Stimulated activated CD8-positive, alpha-beta memory T cell treated with anti-CD3 and anti-CD28 coated beads, Interleukin-7, amount 100 ng/mL, for 48 hours (primary cell): ENCODE measurements around the gene DNAJC7.

Experiments used
- DNase-seq, 2 donors: peaks; one replicate each; pipeline ENCODE4 v3.0.0-alpha.2; 2020; ENCODE audit warnings: low read depth in 1 of 2; ENCODE audit errors: extremely low read depth in 1 of 2

DNAJC7 gene

GRCh38 chr17:41976142-41976768, 41.0 kb downstream of the DNAJC7 start:
- DNase-seq, result no peak

DNA sequence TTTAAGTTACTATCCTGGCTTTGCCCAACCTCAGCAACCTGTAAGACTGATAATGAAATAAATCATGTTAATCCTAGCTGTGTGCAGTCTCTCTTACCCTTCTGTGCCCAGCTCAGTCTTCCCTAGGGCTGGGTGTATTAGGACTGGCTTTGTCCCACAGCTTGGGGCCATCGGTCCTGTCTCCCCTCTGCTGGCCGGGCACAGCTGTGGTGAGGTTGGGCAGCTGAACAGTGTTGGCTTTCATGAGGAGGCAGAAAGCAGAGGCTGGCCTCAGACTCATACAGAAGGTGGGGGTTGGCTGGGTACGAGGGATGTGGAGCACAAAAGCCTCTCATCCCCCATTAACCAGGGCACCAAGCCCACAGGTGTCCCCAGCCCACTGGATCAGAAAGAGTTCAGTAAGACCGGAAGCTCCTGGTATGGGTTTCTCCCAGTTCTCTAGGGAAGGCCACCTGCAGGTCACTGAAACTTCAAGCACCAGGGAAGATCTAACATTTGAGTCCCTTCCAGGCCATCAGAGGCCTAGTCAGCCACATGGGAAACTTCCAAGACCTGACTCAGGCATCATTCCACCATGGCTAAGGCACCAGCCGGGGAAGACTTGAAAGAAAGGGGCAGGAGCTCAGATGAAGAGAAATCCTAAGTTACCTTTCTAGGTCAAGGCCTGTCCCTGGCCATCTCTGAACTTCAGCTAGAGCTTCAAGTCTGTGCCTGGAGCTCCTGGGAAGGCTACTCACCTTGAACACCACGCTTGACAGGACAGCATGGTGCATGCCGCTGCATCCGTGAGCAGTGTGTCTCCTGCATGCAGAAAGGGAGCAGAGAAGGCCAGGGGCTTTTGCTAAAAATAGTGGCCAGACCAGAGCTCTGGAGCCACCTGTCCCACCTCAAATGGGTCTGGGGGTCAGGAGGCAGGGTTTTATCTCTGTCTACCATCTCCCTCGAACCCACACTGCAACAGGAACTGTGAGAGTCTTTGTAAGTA, 41.8 kb downstream of the DNAJC7 start:
- DNase-seq, result no peak

- no peak for DNase-seq
Observed at GRCh38 chr17:41974658-41975057, 42.6 kb downstream of the DNAJC7 start.

DNA sequence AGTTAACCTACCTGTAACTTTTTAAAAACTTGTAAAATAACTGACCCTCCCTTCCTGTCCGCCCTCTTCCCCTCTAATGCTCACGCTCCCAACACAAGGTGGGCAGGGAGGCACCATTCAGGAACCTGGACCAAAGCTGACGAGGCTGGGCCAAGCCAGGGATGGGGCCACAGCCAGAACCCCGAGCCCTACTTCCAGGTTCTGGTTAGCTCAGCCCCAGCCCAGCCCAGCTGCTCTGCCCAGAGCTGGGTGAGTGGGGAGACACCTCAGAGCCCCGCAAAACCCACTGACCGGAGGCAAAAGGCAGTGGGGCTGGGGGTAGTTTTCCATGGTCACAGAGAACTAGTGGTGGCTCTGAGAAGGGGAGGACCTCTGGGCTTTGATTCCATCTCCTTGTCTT, 43.2 kb downstream of the DNAJC7 start:
- DNase-seq, result no peak

GRCh38 chr17:41973408-41973811, 43.8 kb downstream of the DNAJC7 start:
- DNase-seq, result no peak

GRCh38 chr17:41972571-41973407, 44.5 kb downstream of the DNAJC7 start:
- DNase-seq, result no peak

- DNase-seq, result no peak
Observed at GRCh38 chr17:41971721-41972523, 45.3 kb downstream of the DNAJC7 start.

DNA sequence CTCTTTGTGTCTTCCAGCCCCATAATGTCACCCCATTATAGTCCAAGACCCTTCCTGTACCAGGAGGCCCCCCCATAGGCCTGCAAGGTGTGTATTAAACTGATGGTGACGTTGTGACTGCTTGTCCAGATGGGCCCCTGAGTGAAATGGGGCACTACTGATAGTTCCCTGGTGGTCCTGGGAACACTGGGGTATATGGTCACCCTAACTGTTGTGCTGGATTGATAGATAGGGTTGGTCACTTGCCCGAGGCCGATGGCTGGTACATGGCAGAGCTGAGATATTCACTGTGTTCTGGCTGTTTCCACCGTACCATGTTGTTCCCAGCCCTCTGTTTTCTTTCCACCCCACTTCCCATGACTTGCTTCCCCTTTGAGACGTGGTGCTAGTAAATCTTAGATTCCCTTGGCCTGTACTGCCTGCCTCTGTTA, 46.3 kb downstream of the DNAJC7 start:
- no peak for DNase-seq

DNA sequence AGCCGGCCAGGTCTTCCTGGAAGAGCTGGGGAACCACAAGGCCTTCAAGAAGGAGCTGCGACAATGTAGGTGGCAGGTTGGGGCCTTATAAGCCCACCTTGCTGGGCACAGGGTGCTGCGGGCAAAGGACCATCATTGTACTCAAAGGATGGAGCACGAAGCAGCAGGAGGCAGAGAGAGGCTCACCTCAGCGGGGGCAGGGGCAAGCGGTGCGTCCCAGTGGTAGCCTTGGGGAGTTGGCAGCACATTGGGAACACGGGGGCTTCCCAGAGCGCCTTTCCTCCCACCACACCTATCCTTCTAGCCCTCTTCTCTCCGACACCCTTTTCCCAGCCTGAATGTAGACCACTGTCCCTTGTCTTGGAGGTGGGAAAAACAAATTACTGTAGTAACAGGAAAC, 48.6 kb downstream of the DNAJC7 start:
- DNase-seq, result no peak

DNA sequence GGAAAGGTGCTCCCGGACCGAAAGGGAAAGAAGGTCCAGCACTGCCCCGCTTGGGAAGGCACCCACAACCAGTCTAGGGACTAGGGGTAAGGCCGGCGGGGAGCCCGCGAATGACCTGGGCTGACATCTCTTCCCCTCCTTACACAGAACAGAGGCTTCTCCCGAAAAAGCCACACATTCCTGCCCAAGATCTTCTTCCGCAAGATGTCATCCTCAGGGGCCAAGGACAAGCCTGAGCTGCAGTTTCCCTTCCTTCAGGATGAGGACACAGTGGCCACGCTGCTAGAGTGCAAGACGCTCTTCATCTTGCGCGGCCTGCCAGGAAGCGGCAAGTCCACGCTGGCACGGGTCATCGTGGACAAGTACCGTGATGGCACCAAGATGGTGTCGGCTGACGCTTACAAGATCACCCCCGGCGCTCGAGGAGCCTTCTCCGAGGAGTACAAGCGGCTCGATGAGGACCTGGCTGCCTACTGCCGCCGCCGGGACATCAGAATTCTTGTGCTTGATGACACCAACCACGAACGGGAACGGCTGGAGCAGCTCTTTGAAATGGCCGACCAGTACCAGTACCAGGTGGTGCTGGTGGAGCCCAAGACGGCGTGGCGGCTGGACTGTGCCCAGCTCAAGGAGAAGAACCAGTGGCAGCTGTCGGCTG, 49.2 kb downstream of the DNAJC7 start:
- no peak for DNase-seq

DNA sequence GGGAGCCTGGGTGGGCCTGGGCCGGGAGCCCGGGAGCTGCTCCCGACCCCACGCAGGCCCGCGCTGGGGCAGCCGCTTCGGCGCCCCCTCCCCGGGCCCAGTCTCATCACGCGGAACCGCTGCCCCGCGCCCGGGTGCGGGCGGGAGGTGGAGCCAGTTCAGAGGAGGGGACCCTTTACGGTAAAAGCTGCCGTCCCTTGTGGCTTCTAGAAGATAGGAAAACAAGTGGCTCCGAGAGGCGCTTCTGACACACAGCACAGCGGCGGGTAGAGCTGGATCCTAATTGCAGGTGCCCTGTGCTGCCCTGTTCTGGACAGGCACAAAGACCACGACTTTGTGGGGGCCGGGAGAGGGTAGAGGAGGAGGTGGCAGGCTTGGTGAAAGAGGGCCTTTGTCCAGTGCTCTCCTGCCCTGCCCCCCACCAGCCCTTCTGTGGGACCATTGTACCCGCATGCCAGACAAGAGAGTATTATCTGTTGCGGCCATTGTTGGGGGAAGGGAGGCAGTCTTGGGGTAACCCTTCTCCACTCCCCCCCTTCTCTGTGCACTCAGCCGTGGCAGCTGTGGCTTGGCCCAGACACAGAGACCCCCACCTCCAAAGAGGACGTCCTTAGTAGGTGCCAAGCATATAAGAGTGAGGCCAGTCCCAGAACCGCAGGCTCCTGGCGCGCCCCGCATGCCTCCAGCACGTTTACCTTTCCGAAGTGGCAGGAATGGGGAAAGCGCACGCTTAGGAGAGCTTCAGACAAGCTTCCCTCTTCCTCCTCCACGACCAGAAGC, 49.9 kb downstream of the DNAJC7 start:
- no peak for DNase-seq

GRCh38 chr17:41966463-41967140, 50.6 kb downstream of the DNAJC7 start, which contains the start of gene CNP:
Gene CNP (plus strand): TSS chr17:41966795. CDS start chr17:41966885, 90 bp downstream.
- peak; percentile 81 to 82 for DNase-seq

DNA sequence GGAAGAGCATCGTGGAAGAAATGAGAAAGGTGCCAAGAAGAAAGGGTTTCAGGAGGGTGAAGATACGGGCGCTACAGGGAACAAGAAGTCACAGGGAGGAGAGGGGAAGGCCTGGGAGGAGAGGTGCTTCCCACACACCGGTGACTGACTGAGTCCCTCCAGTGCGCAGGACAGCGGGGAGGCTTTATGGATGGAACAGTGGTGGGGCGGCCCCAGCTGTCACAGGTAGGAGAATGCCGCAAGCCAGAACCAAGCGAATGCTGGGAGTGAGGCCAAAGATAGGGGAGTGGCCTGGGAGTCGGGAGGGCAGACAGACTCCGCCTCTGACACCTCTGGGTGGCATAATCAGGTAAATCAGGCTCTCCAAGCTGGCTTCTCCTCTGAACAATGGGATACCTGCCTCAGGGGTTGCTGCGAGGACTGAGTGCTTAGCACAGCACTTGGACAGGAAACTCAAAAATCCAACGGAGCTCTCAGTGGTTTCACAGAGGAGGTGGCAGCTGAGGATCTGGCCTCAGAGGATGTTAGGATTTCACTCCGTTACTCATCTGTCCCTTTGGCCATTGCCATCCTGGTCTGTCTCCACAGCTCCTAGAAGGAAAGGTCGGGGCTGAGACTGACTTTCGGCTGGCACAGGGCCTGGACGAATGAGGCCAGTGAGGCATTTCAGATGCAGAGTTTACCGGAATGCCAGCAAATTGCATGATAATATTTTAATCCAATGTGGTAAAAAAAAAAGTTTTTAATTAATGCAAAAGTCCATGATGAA, 51.4 kb downstream of the DNAJC7 start:
- DNase-seq, result peak; percentile 41 to 62

DNA sequence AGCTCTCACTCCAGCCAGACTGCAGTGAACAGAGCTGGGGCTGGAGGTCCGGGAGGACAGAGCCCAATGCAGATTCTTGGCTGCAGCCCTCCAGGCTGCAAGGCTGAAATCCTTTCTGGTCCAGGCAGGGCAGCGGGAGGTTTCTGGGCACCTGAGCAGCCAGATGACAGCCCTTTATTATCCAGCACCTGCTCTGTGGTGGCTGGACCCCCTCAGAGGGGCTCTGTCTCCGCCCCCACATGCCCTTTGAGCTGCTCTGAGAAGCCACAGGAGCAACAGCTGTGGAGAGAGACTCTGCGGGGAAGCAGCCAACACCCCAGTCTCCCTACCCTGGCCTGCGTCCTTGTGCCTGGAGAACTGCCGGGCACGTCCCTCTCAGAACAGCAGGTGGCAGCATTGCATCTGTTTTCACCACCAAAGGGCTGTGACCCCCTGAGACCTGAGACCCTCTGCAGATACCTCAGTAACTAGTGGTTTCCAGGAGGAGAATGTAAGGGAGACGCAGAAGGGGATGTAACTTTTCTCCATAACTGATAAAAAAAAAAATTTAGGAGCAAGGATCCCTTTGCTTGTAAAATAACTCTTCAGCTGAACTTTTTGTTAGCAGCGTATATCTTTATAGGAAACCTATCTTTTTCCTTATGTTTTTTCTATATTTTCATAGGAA, 54.3 kb downstream of the DNAJC7 start:
- peak in 1 of 2 donors; percentile 53 for DNase-seq

- no peak for DNase-seq
Observed at GRCh38 chr17:41962111-41962510, 55.1 kb downstream of the DNAJC7 start.

GRCh38 chr17:41959336-41960095, 57.7 kb downstream of the DNAJC7 start:
- no peak for DNase-seq

DNA sequence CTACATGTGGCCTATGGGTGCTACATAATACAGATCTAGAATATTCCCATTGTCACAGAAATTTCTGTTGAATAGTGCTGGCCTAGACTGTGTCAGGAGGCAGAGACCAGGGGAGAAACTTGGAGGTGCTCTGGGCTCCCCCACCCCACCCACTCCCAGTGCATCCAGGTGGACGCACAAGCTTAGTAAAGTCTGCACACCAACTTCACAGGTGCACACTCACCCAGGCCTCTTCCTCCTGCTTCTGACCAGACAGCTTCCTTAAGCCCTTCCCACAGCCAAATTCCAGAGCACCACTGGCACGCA, 58.3 kb downstream of the DNAJC7 start:
- no peak for DNase-seq
